Adrenal gland (tissue), 12 donors: Measurements from ENCODE around the gene NSD1. TPM values are rescaled to one million over a fixed set of nuclear protein-coding genes. Genes with fewer than 3 reads are reported as not detected.

Source experiments
- DNase-seq, 7 donors: peaks; one replicate each; pipeline ENCODE4 v3.0.0-alpha.2; 2019 to 2020
- H3K27ac ChIP-seq, 5 donors: fragments of 200-600 bp; sonication (generic) in 4 of 5; 1 replicate in 3 of 5; 2 replicates in 2 of 5; pipeline versions ENCODE4 v1.5.1 to v1.8.0; 2016 to 2020; ENCODE audit warnings: mild to moderate bottlenecking in 1 of 5
- H3K27me3 ChIP-seq: fragments of 200-600 bp; 2 replicates; pipeline ENCODE4 v1.8.0; 2021
- H3K36me3 ChIP-seq, 2 donors: fragments of 200-600 bp; replicated peaks in 1 of 2; 1 replicate in 1 of 2; 2 replicates in 1 of 2; pipeline versions ENCODE4 v1.5.1 to v1.8.0; 2018 to 2022
- H3K4me1 ChIP-seq, 2 donors: fragments of 200-600 bp; replicated peaks in 1 of 2; 1 replicate in 1 of 2; 2 replicates in 1 of 2; pipeline versions ENCODE4 v1.5.1 to v1.8.0; 2018 to 2021
- H3K4me3 ChIP-seq, 4 donors: fragments of 200-600 bp; sonication (generic) in 3 of 4; one replicate each; pipeline ENCODE4 v1.5.1; 2016 to 2018
- H3K9me3 ChIP-seq, 3 donors: fragments of 200-600 bp; sonication (generic) in 1 of 3; replicated peaks in 1 of 3; 1 replicate in 2 of 3; 2 replicates in 1 of 3; pipeline versions ENCODE4 v1.5.1 to v1.8.0; 2016 to 2021
- CTCF ChIP-seq, 6 experiments: fragments of 450-650 bp in 4 of 6; fragments of 200-600 bp in 2 of 6; sonication (generic) in 1 of 6; IDR thresholded peaks; 1 replicate in 5 of 6; 2 replicates in 1 of 6; pipeline versions ENCODE4 v1.5.1 to v1.8.0; 2016 to 2021; ENCODE audit warnings: antibody characterized with exemption in 6 of 6, mild to moderate bottlenecking in 2 of 6, moderate library complexity in 1 of 6
- POLR2A ChIP-seq, 2 donors: fragments of 450-650 bp; IDR thresholded peaks; one replicate each; pipeline ENCODE4 v1.6.1; 2017; ENCODE audit warnings: antibody characterized with exemption in 2 of 2, mild to moderate bottlenecking in 2 of 2, moderate library complexity in 1 of 2
- WGBS, 4 donors: extraction: QIAGEN DNeasy Blood & Tissue Kit in 2 of 4; methylation state at CpG; one replicate each; pipeline versions ENCODE4 v1.1.5 to v1.1.7; 2013 to 2017; 5-methylcytosine and 5-hydroxymethylcytosine counted together
- intact Hi-C, 2 donors: fragments of 100-400 bp; cut with DNase I; formaldehyde crosslinking; loops; one replicate each; pipeline versions ENCODE4 v1.14.1 to v1.15.0; 2022 to 2023
- polyA plus RNA-seq, 3 donors: library from polyadenylated mRNA; stranded (reverse); fragments of 200-250 nt in 2 of 3; fragments of 350-450 nt in 1 of 3; fragmentation: Illumina TruSeq in 1 of 3; extraction: RNeasy Lipid Tissue Mini Kit (QIAGEN cat#74804) in 1 of 3; gene quantifications; one replicate each; pipeline ENCODE4 v1.2.3, GENCODE V29; 2013 to 2014
- total RNA-seq, 9 donors: library from RNA; depleted of rRNA in 4 of 9; stranded (reverse); fragments of >200 nt in 4 of 9; fragments of 120-200 nt in 1 of 9; fragmentation: NEBNext Ultra II Directional in 1 of 9; extraction: Animal tissue kit (Norgen Biotek cat#: 25700) in 1 of 9; gene quantifications; one replicate each; pipeline versions ENCODE4 v1.1.0 to v1.2.4, GENCODE V29; 2013 to 2023
- donor health status: healthy with polysubstance abuse.
- donor health status: Bipolar disorder and iron deficiency.
- donor health status: DM: yes; HTN: yes; CAD: no.
- donor health status: DM: no; HTN: no; CAD: no.
- donor health status: DM: no; HTN: no; CAD: no.
- donor health status: DM: yes; HTN: yes; CAD: no.

The NSD1 gene
- total and polyA plus RNA-seq, 12 donors, result 6.4 to 73.9 (median 44.3) TPM

DNA sequence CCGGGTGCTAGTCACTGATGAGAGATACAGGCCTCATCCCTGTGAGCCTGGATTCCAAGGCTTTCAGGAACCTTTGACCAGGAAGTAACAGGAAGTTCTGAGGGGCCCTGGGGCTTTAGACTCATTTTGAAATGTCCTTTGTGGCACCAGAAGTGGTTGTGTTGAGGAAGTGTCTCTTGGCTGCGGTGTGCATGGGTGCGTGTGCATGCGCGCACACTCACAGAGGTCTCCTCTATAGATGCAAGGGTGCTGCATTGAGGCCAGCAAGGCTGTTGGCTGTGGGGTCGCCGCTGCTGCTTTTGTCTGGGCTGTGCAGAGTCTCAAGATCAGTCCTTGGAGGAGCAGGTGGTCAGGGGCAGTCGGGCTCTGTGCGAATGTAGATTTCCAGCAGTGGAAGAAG lies 162.4 kb downstream of the NSD1 start:
- 82 to 87% (median 83%) methylated on average over 7 to 9 of the region's 9 CpGs for WGBS, 4 donors
- peaks cover 6 to 17% of the 10 kb centered on the region in 2 donors for H3K4me1 ChIP-seq
- intact Hi-C loops, result no loop called here
- no peaks in the 10 kb centered on the region for H3K27me3 ChIP-seq
- H3K4me3 ChIP-seq, result no peak overlapping the region
- H3K27ac ChIP-seq, result no peak overlapping the region
- H3K36me3 ChIP-seq, result peaks cover 0 to 57% of the 10 kb centered on the region in 2 donors
- no peak for DNase-seq
- H3K9me3 ChIP-seq, result no peaks in the 10 kb centered on the region
- TF ChIP-seq CTCF (IDR thresholded peaks at IDR 0.05) (no peak), POLR2A (IDR thresholded peaks at IDR 0.05) (no peak)

DNA sequence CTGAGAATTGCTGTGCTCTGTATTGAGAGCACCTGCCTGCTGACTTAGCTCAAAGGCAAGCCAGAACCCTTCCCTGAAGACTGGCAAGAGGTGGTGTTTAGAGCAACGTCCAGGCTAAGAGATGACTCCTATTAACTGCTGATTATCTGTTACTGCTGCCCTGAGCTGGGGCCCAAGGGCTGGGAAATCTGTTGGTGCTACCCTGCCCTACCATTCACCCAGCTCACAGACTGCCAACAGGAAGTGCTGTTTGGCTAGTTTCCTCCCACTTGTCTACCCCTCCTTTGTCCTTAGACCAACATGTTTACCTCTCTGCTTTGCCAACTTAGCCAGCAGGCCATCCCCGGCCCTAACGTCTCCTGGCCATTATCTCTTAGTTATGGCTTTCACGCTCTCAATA lies 163.0 kb downstream of the NSD1 start:
- DNase-seq, result no peak
- WGBS, 4 donors, result 57 to 73% (median 67%) methylated on average over 4 of the region's 4 CpGs
- H3K4me1 ChIP-seq, result peaks cover 8 to 24% of the 10 kb centered on the region in 2 donors
- H3K27ac ChIP-seq, result peak overlapping the region in 1 of 5 donors; percentile 3
- no peaks in the 10 kb centered on the region for H3K27me3 ChIP-seq
- peaks cover 0 to 61% of the 10 kb centered on the region in 2 donors for H3K36me3 ChIP-seq
- H3K9me3 ChIP-seq, result no peaks in the 10 kb centered on the region
- H3K4me3 ChIP-seq, result no peak overlapping the region
- TF ChIP-seq CTCF (IDR thresholded peaks at IDR 0.05) (no peak), POLR2A (IDR thresholded peaks at IDR 0.05) (no peak)
- intact Hi-C loops, result no loop called here

GRCh38 chr5:177297922-177298321 lies 164.3 kb downstream of the NSD1 start:
- Histone ChIP-seq H3K27ac (no peak overlapping the region), H3K36me3 (peaks cover 0 to 50% of the 10 kb centered on the region in 2 donors), H3K4me3 (no peak overlapping the region), H3K9me3 (no peaks in the 10 kb centered on the region), H3K4me1 (peaks cover 12 to 37% of the 10 kb centered on the region in 2 donors), H3K27me3 (no peaks in the 10 kb centered on the region)
- TF ChIP-seq CTCF (IDR thresholded peaks at IDR 0.05) (no peak), POLR2A (IDR thresholded peaks at IDR 0.05) (no peak)
- DNase-seq, result no peak
- 88 to 95% (median 93%) methylated on average over 2 of the region's 2 CpGs for WGBS, 4 donors
- intact Hi-C loops, result no loop called here

DNA sequence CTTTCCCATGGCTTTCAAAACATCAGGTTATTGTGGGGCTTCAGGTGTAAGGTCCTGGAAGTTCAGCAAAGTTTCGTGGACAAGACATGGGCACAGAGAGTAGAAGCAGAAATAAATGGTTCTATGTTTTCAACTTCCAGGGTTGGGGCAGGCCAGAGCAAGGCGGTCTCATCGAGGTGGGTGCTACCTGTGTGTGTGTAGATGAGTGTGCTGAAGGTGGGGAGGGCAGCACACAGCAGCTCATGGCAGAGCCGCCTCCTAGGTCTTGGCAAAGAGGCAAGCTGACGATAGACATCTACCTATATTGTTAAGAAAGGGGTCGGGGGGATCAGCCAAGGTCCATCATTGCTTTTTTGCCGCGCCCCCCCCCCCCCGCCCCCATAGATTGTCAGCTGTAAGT lies 166.1 kb downstream of the NSD1 start:
- 70 to 79% (median 76%) methylated on average over 9 of the region's 9 CpGs for WGBS, 4 donors
- no peak overlapping the region for H3K4me3 ChIP-seq
- peaks cover 18 to 42% of the 10 kb centered on the region in 2 donors for H3K4me1 ChIP-seq
- TF ChIP-seq POLR2A (IDR thresholded peaks at IDR 0.05), result no peak
- no peak for TF ChIP-seq CTCF (IDR thresholded peaks at IDR 0.05)
- no peak for DNase-seq
- H3K9me3 ChIP-seq, result no peaks in the 10 kb centered on the region
- intact Hi-C loops, result loop anchor here in 1 of 2 donors (10.0 kb wide), 1 partner anchor 165 kb away; the partner anchor contains the start of gene NSD1
- peaks cover 0 to 32% of the 10 kb centered on the region in 2 donors for H3K36me3 ChIP-seq
- H3K27me3 ChIP-seq, result no peaks in the 10 kb centered on the region
- peak overlapping the region in 3 of 5 donors; percentile 29 to 81 (median 54) for H3K27ac ChIP-seq
